Measurements from ENCODE around the gene TFE3.

TFE3 gene

GRCh38 chrX:49060914-49061313 is 17.8 kb upstream of the TFE3 start:
- DNase-seq (ENCODE audit: low read depth in 2 of 2) = no peak

DNA sequence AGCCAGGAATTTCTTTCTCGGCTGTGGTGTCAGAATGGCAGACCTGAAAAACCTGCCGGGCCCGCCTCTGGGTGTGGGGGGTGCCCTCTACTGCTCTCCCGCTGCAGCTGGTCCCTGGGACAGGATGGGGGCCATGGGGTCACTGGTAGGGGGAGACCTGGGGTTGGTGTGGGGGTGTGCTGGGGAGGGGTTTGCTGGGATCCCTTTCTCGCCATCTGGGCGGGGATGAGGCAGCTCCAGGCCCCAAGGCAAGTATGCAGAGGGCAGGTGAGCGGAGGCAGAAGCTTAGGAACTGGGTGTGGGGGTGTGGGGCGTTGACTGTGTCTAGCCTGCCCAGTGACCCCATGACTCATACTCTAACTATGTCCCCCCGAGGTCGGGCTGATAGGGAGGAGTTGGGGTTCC is 16.5 kb upstream of the TFE3 start:
- DNase-seq (ENCODE audit: low read depth in 2 of 2) = no peak

- DNase-seq (ENCODE audit: low read depth in 2 of 2) = no peak
Observed at GRCh38 chrX:49059201-49059600, 16.0 kb upstream of the TFE3 start.

DNA sequence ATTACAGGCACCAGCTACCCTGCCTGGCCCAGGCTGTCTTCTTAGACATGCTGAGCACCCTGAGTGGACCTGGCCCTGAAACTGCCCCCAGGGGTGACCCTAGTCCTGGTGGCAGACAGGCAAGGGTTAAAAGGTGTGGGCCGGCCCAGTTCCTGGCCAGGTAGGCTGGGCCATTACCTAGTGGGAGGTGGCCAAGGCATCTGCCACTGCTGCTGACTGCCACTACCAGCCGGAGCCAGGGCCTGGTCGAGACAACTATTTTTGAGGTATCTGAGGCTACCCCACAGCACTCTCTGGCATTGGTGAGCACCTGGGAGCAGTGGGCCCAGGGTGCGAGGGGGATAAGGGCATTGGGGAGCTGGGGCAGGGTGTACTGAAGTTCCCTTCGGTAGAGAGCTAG is 15.6 kb upstream of the TFE3 start, which contains the start of gene CCDC120:
CCDC120 (plus strand) TSS at position 206 of the 400 bp plus-strand sequence. CDS start 3,043 bp downstream, outside the sequence.
- DNase-seq (ENCODE audit: low read depth in 2 of 2) = no peak

DNA sequence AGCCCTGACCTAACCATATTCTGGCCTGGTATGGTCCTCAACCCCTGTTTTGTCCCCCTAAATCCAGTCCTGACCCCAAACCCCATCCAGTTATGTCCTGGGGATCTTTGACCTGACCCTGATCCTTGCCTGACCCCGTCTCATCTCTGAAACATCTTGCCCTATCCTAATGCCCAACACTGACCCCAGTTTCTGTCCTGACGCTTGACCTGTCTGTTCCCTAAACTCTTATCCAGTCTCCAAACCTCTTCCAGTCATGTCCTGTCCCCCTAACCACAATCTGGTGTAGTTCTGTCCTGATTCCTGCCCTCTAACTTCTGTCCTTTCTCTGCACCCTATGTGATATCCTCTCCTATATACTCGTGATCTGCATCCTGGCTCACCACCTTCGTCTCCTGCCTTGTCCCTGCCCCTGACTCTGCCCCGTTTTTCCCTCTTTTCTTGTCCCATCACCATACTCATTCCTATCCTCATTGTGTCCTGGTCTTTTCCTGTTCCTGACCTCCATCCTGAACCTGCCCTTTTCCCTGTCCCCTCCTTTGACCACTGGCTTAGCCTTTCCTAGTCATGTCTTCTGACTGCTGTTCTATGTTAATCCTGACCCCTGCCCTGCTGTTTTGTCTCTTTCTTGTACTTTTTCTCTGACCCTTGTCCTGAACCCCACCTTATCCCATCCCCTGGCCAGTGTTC is 11.1 kb upstream of the TFE3 start:
- no peak for DNase-seq (ENCODE audit: low read depth in 2 of 2)

GRCh38 chrX:49053223-49054072 is 10.3 kb upstream of the TFE3 start:
- peak; percentile 43 to 51 for DNase-seq (ENCODE audit: low read depth in 2 of 2)

DNA sequence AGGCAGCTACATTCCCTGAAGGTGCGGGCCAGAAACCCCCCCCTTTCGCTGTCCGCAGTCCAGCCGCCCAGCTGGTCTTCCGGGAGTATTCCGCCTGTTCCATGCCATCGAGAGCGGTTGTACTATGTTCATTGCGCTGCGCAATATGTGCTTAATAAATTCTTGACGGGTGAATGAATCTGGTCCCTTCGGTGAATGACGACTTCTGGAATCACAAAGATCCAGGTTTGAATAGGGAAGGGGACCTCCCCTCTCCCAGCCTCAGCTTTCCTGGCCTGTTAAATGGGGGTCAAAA is 777 bp upstream of the TFE3 start:
- no peak for DNase-seq (ENCODE audit: low read depth in 2 of 2)

GRCh38 chrX:49042581-49043219 is 457 bp downstream of the TFE3 start:
- no peak for DNase-seq (ENCODE audit: low read depth in 2 of 2)

GRCh38 chrX:49041744-49042580 is 1.2 kb downstream of the TFE3 start:
- DNase-seq (ENCODE audit: low read depth in 2 of 2) = no peak

DNA sequence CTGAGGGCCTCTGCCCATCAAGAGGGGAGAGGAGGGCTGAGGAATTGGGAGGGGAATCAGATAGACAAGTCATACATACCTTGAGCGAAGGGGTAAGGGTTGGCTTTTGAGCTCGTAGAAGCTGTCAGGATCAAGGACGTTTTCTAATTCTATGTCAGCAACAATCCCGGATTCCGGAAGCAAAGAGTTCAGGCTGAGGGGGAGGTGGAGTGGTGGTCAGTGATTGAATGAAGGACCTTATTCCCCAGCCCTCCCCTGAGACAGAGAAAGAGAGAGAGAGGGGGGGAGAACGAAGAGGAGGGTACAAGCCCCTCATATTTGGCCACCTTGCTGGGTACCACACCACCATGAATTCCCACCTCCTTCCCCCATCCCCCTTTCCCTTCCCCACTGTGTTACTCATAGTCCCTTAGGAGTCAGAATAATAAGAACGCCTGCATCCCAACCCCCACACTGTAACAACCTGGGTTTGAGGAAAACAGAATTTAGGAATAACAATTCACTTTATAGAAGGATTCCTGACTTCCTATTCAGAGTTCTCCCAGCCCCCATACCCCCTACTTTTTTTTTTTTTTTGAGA is 2.7 kb downstream of the TFE3 start:
- DNase-seq (ENCODE audit: low read depth in 2 of 2) = no peak

DNA sequence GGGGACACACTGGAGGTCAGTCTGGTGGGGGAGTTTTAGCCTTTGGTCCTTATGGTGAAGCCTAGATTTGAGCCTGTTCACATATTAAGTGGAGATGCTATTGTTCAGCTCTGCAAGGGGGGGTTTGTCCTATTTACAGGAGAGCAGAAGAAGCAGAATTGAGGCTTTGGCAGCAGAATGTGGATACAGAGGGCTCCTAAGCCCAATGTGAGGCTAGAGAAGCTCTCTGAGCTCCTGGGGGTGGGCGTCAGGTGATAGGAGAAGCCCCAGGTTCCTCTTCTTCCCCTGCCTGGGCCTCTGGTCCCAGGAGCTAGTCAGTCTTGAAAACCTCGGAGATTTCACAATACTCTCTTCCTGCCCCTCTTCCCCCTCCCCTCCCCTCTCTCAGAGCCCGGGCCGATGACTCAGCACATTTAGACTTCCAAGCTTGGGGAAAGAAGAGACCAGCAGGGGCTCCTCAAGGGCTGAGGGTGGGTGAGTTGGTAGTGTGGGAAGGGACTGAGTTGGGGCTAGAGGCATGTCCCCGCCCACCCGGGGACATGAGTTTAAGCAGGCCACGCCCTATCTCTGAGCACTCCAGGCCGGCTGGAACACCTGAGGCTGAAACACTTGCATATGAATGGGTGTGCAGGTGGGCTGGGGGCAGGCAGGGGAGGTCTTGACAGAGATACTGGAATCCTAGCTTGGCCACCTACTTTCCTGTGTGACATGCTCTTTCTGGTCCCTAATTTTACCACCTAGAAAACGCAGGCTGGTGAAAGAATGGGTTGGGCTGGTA is 3.4 kb downstream of the TFE3 start:
- DNase-seq (ENCODE audit: low read depth in 2 of 2) = peak; percentile 7 to 26

DNA sequence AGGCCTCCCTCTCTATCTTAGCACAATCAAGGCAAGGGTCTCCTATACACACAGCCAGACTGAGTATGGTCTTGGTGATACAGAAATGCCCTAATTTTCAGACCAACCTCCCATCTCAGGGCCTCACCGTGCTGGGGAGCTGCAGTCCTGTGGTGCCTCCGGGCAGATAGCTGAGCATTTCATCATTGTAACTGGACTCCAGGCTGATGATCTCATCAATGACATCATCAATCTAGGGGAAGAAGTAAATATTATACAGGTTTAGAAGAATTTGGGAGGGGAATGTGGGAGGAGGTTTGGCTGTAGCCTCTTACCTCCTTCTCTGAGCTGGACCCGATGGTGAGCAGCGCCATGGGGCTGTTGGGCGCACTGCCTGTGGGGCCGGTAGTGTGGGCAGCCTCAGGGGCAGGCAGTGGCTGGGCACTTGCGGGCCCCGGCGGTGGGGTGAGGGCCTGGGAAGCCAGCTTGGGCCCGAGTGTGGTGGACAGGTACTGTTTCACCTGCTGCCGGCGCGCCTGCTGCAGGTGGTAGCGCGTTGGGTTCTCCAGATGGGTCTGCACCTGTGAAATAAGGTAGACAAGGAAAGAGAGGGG is 5.2 kb downstream of the TFE3 start:
- DNase-seq (ENCODE audit: low read depth in 2 of 2) = no peak

- no peak for DNase-seq (ENCODE audit: low read depth in 2 of 2)
Observed at GRCh38 chrX:49030283-49030682, 12.9 kb downstream of the TFE3 start.

GRCh38 chrX:49029876-49030275 is 13.3 kb downstream of the TFE3 start:
- DNase-seq (ENCODE audit: low read depth in 2 of 2) = no peak

GRCh38 chrX:49019599-49020249 is 23.4 kb downstream of the TFE3 start:
- DNase-seq (ENCODE audit: low read depth in 2 of 2) = no peak

GRCh38 chrX:49019050-49019449 is 24.1 kb downstream of the TFE3 start:
- no peak for DNase-seq (ENCODE audit: low read depth in 2 of 2)

DNA sequence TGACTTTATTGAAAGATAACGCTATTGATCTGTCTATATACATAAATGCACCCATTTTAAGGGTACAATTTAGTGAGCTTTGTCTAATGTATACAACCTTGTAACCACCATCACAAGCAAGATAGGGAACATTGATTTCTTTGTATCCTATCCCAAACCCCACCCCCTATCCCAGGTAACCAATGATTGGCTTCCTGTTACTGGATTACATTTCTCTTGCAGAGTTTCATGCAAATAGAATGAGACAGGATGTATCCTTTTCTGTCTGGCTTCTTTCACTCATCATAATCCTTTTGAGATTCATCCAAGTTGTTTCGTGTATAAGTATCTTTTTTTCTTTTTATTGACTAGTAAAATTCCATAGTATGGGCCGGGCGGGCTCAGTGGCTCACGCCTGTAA is 39.5 kb downstream of the TFE3 start:
- DNase-seq (ENCODE audit: low read depth in 2 of 2) = no peak

DNA sequence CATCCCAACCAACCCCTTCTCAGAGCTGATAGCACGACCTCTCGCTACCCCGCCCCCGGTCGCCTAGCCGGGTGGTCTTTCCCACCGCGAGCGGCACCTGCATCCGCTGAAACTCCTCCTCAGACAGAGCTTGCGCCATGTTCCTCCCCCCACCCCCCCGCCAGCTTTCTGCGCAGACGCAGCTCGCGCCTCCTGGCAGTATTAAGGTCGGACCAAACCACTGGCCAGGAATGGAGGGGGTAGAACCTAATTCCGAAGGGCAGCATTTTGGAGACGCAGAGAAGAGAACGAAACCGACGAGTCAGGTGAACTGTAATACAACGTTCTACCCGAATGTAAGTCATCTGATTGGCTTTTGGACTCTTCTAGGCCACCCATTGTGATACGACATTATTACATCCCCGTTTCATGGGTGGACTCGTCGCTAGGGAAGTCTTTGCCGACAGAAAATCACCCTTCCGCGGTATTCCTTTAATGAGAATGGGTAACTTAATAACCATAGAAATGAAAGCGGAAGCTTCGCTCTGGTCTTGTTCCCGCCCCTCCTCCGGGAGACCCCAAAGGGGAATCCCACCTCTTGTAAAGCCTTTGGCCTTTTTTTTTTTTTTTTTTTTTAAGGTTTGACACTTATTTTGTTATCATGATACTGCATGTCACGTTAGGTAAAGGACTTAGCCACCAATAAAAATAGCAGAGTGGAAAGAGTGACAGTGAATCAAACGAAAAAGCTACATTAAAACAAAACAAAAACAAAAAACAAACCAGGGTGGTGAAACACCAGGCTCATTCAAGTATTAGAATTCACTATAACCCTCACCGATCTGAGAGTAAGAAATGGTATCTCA is 40.8 kb downstream of the TFE3 start, which contains the start of gene GRIPAP1:
GRIPAP1 (minus strand) TSS at position 174 of the 845 bp plus-strand sequence; CDS start at position 139, 35 bp downstream.
- peak; percentile 52 to 61 for DNase-seq (ENCODE audit: low read depth in 2 of 2)
